WTC11 (cell line): ENCODE measurements around the gene SVEP1.

ENCODE experiments used
- FOXK1 ChIP-seq: sonication (generic); formaldehyde crosslinking; IDR thresholded peaks from 2 replicates; pipeline ENCODE4 v1.8.0; 2022; ENCODE audit warnings: mild to moderate bottlenecking, moderate library complexity, missing genetic modification reagents
- FOXP1 ChIP-seq: sonication (generic); formaldehyde crosslinking; IDR thresholded peaks from 2 replicates; pipeline ENCODE4 v1.8.0; 2022; ENCODE audit warnings: missing genetic modification reagents, mild to moderate bottlenecking, moderate library complexity, borderline replicate concordance
- ZSCAN18 ChIP-seq: fragments of 250-450 bp; sonication (Bioruptor Pico); IDR thresholded peaks from 2 replicates; pipeline ENCODE4 v2.1.2; 2022; ENCODE audit warnings: mild to moderate bottlenecking, moderate library complexity
- TF ChIP-seq, protein P1 (sequence below): fragments of 200-600 bp; IDR thresholded peaks from 2 replicates; pipeline ENCODE4 v1.8.0; 2022; ENCODE audit warnings: antibody characterized with exemption
- TF ChIP-seq, protein P2 (sequence below): sonication (generic); formaldehyde crosslinking; IDR thresholded peaks from 2 replicates; pipeline ENCODE4 v1.8.0; 2023; ENCODE audit warnings: missing genetic modification reagents, mild to moderate bottlenecking, borderline replicate concordance

DNA sequence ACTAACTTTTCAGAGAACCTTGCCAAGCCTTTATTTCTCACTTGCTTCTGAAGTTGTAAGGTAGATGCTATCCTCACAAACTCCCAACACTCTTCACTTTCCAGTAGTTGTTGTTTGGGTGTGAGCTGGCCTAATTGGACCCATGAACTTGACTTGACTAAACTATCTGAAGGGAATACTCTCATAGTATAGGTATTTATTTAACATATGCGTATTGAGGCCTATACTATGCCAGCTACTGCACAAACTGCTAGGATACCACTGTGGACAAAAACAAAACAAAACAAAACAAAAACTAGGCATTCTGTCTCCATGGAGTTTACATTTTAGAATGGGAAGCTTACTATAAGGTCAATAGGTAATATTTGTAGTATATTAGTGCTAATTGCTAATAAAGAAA, 243.2 kb downstream of the SVEP1 start:
- TF ChIP-seq, protein P1, sequence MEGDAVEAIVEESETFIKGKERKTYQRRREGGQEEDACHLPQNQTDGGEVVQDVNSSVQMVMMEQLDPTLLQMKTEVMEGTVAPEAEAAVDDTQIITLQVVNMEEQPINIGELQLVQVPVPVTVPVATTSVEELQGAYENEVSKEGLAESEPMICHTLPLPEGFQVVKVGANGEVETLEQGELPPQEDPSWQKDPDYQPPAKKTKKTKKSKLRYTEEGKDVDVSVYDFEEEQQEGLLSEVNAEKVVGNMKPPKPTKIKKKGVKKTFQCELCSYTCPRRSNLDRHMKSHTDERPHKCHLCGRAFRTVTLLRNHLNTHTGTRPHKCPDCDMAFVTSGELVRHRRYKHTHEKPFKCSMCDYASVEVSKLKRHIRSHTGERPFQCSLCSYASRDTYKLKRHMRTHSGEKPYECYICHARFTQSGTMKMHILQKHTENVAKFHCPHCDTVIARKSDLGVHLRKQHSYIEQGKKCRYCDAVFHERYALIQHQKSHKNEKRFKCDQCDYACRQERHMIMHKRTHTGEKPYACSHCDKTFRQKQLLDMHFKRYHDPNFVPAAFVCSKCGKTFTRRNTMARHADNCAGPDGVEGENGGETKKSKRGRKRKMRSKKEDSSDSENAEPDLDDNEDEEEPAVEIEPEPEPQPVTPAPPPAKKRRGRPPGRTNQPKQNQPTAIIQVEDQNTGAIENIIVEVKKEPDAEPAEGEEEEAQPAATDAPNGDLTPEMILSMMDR, result no peak
- TF ChIP-seq, protein P2, sequence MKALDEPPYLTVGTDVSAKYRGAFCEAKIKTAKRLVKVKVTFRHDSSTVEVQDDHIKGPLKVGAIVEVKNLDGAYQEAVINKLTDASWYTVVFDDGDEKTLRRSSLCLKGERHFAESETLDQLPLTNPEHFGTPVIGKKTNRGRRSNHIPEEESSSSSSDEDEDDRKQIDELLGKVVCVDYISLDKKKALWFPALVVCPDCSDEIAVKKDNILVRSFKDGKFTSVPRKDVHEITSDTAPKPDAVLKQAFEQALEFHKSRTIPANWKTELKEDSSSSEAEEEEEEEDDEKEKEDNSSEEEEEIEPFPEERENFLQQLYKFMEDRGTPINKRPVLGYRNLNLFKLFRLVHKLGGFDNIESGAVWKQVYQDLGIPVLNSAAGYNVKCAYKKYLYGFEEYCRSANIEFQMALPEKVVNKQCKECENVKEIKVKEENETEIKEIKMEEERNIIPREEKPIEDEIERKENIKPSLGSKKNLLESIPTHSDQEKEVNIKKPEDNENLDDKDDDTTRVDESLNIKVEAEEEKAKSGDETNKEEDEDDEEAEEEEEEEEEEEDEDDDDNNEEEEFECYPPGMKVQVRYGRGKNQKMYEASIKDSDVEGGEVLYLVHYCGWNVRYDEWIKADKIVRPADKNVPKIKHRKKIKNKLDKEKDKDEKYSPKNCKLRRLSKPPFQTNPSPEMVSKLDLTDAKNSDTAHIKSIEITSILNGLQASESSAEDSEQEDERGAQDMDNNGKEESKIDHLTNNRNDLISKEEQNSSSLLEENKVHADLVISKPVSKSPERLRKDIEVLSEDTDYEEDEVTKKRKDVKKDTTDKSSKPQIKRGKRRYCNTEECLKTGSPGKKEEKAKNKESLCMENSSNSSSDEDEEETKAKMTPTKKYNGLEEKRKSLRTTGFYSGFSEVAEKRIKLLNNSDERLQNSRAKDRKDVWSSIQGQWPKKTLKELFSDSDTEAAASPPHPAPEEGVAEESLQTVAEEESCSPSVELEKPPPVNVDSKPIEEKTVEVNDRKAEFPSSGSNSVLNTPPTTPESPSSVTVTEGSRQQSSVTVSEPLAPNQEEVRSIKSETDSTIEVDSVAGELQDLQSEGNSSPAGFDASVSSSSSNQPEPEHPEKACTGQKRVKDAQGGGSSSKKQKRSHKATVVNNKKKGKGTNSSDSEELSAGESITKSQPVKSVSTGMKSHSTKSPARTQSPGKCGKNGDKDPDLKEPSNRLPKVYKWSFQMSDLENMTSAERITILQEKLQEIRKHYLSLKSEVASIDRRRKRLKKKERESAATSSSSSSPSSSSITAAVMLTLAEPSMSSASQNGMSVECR (CRISPR knock-in tag), result no peak
- TF ChIP-seq ZSCAN18 (CRISPR knock-in tag) (no peak), FOXP1 (no peak), FOXK1 (CRISPR knock-in tag) (no peak)
